Left lung (tissue), 10 donors: ENCODE results near the gene F3. TPM values are rescaled to one million over a fixed set of nuclear protein-coding genes. Genes with fewer than 3 reads are reported as not detected.
A peak's percentile ranks its signal among the peaks of the same experiment; 100 is the strongest.

Experiments
- ATAC-seq: fragments of 200-7000 bp; cut with Tn5 transposase; one replicate; pipeline ENCODE4 v1.9.1; 2020; ENCODE audit warnings: moderate library complexity
- DNase-seq, 4 donors: peaks; one replicate each; pipeline ENCODE4 v3.0.0-alpha.2; 2013 to 2020
- H3K27ac ChIP-seq, 2 donors: fragments of 200-600 bp; sonication (generic) in 1 of 2; one replicate each; pipeline versions ENCODE4 v1.5.0 to v1.8.0; 2020 to 2021
- H3K27me3 ChIP-seq, 2 donors: fragments of 200-600 bp; sonication (generic) in 1 of 2; one replicate each; pipeline versions ENCODE4 v1.5.0 to v1.8.0; 2020 to 2021
- H3K36me3 ChIP-seq, 2 donors: fragments of 200-600 bp; sonication (generic) in 1 of 2; one replicate each; pipeline versions ENCODE4 v1.5.0 to v1.8.0; 2020 to 2021
- H3K4me1 ChIP-seq, 2 donors: fragments of 200-600 bp; one replicate each; pipeline ENCODE4 v1.8.0; 2021
- H3K4me3 ChIP-seq, 2 donors: fragments of 200-600 bp; sonication (generic) in 1 of 2; one replicate each; pipeline versions ENCODE4 v1.5.0 to v1.8.0; 2020 to 2021; ENCODE audit warnings: mild to moderate bottlenecking in 1 of 2
- H3K9me3 ChIP-seq, 2 donors: fragments of 200-600 bp; sonication (generic) in 1 of 2; one replicate each; pipeline versions ENCODE4 v1.5.0 to v1.8.0; 2020 to 2021
- CTCF ChIP-seq, 2 donors: fragments of 200-600 bp; sonication (generic) in 1 of 2; IDR thresholded peaks; one replicate each; pipeline versions ENCODE4 v1.5.0 to v1.8.0; 2021; ENCODE audit warnings: antibody characterized with exemption in 2 of 2
- intact Hi-C, 2 donors: fragments of 100-400 bp; cut with DNase I; formaldehyde crosslinking; loops; one replicate each; pipeline versions ENCODE4 v1.11.2 to v1.14.2; 2022
- polyA plus RNA-seq, 6 donors: library from polyadenylated mRNA; unstranded; fragments of 120-200 nt; gene quantifications; one replicate each; pipeline ENCODE4 v1.2.1, GENCODE V29; 2013; ENCODE audit not compliant: insufficient read length in 6 of 6
- total RNA-seq, 2 donors: library from RNA; stranded (reverse); fragmentation: NEBNext Ultra II Directional; extraction: Animal tissue kit (Norgen Biotek cat#: 25700); gene quantifications; one replicate each; pipeline ENCODE4 v1.2.1, GENCODE V29; 2021
- donor health status: DM: no; HTN: yes; CAD: no.
- donor health status: DM: no; HTN: no; CAD: no.

F3 gene
- total and polyA plus RNA-seq, 8 donors = 3.4 to 191 (median 6.6) TPM

GRCh38 chr1:94515296-94515947, 26.1 kb downstream of the F3 start:
- H3K9me3 ChIP-seq = no peaks in the 10 kb centered on the region
- H3K4me1 ChIP-seq = no peaks in the 10 kb centered on the region
- DNase-seq (no peak), ATAC-seq (no peak)
- H3K4me3 ChIP-seq = no peak overlapping the region
- TF ChIP-seq CTCF (IDR thresholded peaks at IDR 0.05) = no peak
- H3K27ac ChIP-seq = no peak overlapping the region
- H3K27me3 ChIP-seq = no peaks in the 10 kb centered on the region
- H3K36me3 ChIP-seq = no peaks in the 10 kb centered on the region
- intact Hi-C loops = no loop called here

- peak; percentile 46 for TF ChIP-seq CTCF (IDR thresholded peaks at IDR 0.05)
- Histone ChIP-seq H3K4me1 (no peaks in the 10 kb centered on the region), H3K4me3 (no peak overlapping the region), H3K36me3 (no peaks in the 10 kb centered on the region), H3K27ac (no peak overlapping the region), H3K9me3 (no peaks in the 10 kb centered on the region), H3K27me3 (no peaks in the 10 kb centered on the region)
- ATAC-seq (peak; percentile 71), DNase-seq (no peak)
- intact Hi-C loops = no loop called here
Measured at GRCh38 chr1:94514095-94514727, 27.3 kb downstream of the F3 start.

GRCh38 chr1:94512816-94513215, 28.7 kb downstream of the F3 start:
- H3K9me3 ChIP-seq = no peaks in the 10 kb centered on the region
- no peak for TF ChIP-seq CTCF (IDR thresholded peaks at IDR 0.05)
- H3K27ac ChIP-seq = no peak overlapping the region
- intact Hi-C loops = no loop called here
- no peak overlapping the region for H3K4me3 ChIP-seq
- no peaks in the 10 kb centered on the region for H3K36me3 ChIP-seq
- no peaks in the 10 kb centered on the region for H3K4me1 ChIP-seq
- ATAC-seq (no peak), DNase-seq (no peak)
- no peaks in the 10 kb centered on the region for H3K27me3 ChIP-seq

DNA sequence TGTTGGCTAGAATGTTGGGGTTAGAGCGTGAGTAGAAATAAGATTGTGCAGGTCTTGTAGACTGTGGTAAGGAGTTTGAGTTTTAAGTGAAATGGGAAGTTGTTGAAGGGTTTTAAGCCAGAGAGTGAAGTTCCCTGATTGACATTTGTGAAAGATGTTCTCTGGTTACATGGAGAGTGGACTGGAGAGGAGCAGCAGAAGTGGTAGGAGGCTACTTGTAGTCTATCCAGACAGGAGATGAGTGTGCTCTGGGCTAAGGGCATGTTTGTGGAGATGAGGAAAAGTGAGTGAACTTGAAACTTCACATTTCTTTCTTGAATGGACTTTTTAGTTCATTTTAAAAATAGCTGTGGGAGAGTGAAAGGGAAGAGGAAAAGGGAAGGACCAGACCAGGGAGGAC, 37.0 kb downstream of the F3 start:
- Histone ChIP-seq H3K9me3 (no peaks in the 10 kb centered on the region), H3K4me1 (no peaks in the 10 kb centered on the region), H3K36me3 (peaks cover 0 to 46% of the 10 kb centered on the region in 2 donors), H3K27ac (no peak overlapping the region), H3K27me3 (no peaks in the 10 kb centered on the region), H3K4me3 (no peak overlapping the region)
- no peak for TF ChIP-seq CTCF (IDR thresholded peaks at IDR 0.05)
- intact Hi-C loops = no loop called here
- ATAC-seq = no peak
- no peak for DNase-seq

GRCh38 chr1:94503153-94503552, 38.4 kb downstream of the F3 start:
- peaks cover 0 to 60% of the 10 kb centered on the region in 2 donors for H3K36me3 ChIP-seq
- H3K9me3 ChIP-seq = no peaks in the 10 kb centered on the region
- no peak for ATAC-seq
- no peak overlapping the region for H3K4me3 ChIP-seq
- no peak overlapping the region for H3K27ac ChIP-seq
- H3K27me3 ChIP-seq = no peaks in the 10 kb centered on the region
- TF ChIP-seq CTCF (IDR thresholded peaks at IDR 0.05) = no peak
- intact Hi-C loops = no loop called here
- DNase-seq = no peak
- no peaks in the 10 kb centered on the region for H3K4me1 ChIP-seq
